K562 (cell line): ENCODE data around the gene ZNF236. TPM values are rescaled to one million over a fixed set of nuclear protein-coding genes. Genes with fewer than 3 reads are reported as not detected.
A peak's percentile ranks its signal among the peaks of the same experiment; 100 is the strongest.

Experiments
- ATAC-seq: fragments of 200-7000 bp; cut with Tn5 transposase; 3 replicates; pipeline ENCODE4 v1.9.1; 2020; ENCODE audit warnings: moderate library complexity
- BruUV-seq: library from RNA; stranded (reverse); fragments of 400-500 nt; replicated peaks from 2 replicates; lab custom pipeline; 2021; lab: Mats Ljungman, UMichigan
- CTCF ChIA-PET: fragments of 300-600 bp; formaldehyde crosslinking; extraction: SDS; loops from one replicate; lab custom pipeline; 2021; ENCODE audit warnings: low intra/inter-chr PET ratio; lab: Yijun Ruan, JAX
- POLR2A ChIA-PET: fragments of 300-600, 350-650 bp; sonication (Branson Sonifier 250); formaldehyde crosslinking; extraction: SDS; loops from one replicate; lab custom pipeline; 2021; ENCODE audit warnings: antibody characterized with exemption, inconsistent platforms; lab: Yijun Ruan, JAX
- DNase-seq, 4 experiments: peaks; one replicate each; pipeline versions ENCODE4 v3.0.0 to v3.0.0-alpha.2; 2011 to 2018; ENCODE audit warnings: low spot score in 3 of 4, mixed read lengths in 3 of 4; ENCODE audit errors: extremely low read depth in 1 of 4
- FAIRE-seq: peaks from 2 replicates; lab custom pipeline; 2011; peaks lifted over from hg19 to GRCh38; lab: Jason Lieb, UNC
- H2AFZ ChIP-seq: 2 replicates; pipeline ENCODE4 v1.6.0; 2011; ENCODE audit warnings: low read depth, low read length, control low read depth, inconsistent platforms
- H3K27ac ChIP-seq: fragments of 200-600 bp; 3 replicates; pipeline ENCODE4 v1.8.0; 2011; ENCODE audit warnings: low read depth, mild to moderate bottlenecking, control low read depth, inconsistent platforms, low read length, moderate library complexity, mixed read lengths; ENCODE audit errors: extremely low read depth
- H3K27me3 ChIP-seq, 2 experiments: fragments of 300-600 bp in 1 of 2; 2 replicates in 1 of 2; 3 replicates in 1 of 2; pipeline versions ENCODE4 v1.6.0 to v1.8.0; 2011; ENCODE audit warnings: inconsistent platforms in 2 of 2, low read length in 2 of 2, mild to moderate bottlenecking in 1 of 2, mixed read lengths in 1 of 2, moderate library complexity in 1 of 2; ENCODE audit not compliant: control insufficient read depth in 2 of 2, insufficient read depth in 2 of 2
- H3K36me3 ChIP-seq: fragments of 300-600 bp; 3 replicates; pipeline ENCODE4 v1.8.0; 2011; ENCODE audit warnings: mild to moderate bottlenecking, low read length, inconsistent platforms; ENCODE audit not compliant: control insufficient read depth, insufficient read depth
- H3K4me1 ChIP-seq, 2 experiments: fragments of 200-600 bp in 1 of 2; replicated peaks in 1 of 2; 2 replicates in 1 of 2; 3 replicates in 1 of 2; pipeline versions ENCODE4 v1.5.1 to v1.8.0; 2011; ENCODE audit warnings: inconsistent platforms in 2 of 2, low read length in 2 of 2, mild to moderate bottlenecking in 1 of 2, mixed read lengths in 1 of 2, moderate library complexity in 1 of 2; ENCODE audit not compliant: control insufficient read depth in 2 of 2, insufficient read depth in 2 of 2
- H3K4me2 ChIP-seq: 2 replicates; pipeline ENCODE4 v1.6.1; 2011; ENCODE audit warnings: low read length, control low read depth, inconsistent platforms, mixed read lengths; ENCODE audit not compliant: insufficient read depth
- H3K4me3 ChIP-seq: fragments of 200-600 bp; sonication (generic), shearing (Covaris generic); 2 replicates; pipeline ENCODE4 v1.5.1; 2016; ENCODE audit warnings: control low read depth, inconsistent platforms
- H3K79me2 ChIP-seq: fragments of 200-600 bp; 3 replicates; pipeline ENCODE4 v1.8.0; 2011; ENCODE audit warnings: low read length, inconsistent platforms; ENCODE audit not compliant: control insufficient read depth, insufficient read depth
- H3K9ac ChIP-seq, 2 experiments: 2 replicates each; pipeline versions ENCODE4 v1.6.0 to v1.6.1; 2011; ENCODE audit warnings: low read depth in 2 of 2, low read length in 2 of 2, control low read depth in 1 of 2, inconsistent platforms in 1 of 2, mild to moderate bottlenecking in 1 of 2, mixed read lengths in 1 of 2; ENCODE audit not compliant: insufficient read depth in 1 of 2
- H3K9me1 ChIP-seq: one replicate; pipeline ENCODE4 v1.6.0; 2011; ENCODE audit warnings: inconsistent platforms, mild to moderate bottlenecking, low read length, moderate library complexity; ENCODE audit not compliant: control insufficient read depth, insufficient read depth
- H3K9me3 ChIP-seq: replicated peaks from 2 replicates; pipeline ENCODE4 v1.5.1; 2011; ENCODE audit warnings: low read depth, low read length, inconsistent platforms; ENCODE audit not compliant: control insufficient read depth, insufficient read depth
- H4K20me1 ChIP-seq: replicated peaks from 2 replicates; pipeline ENCODE4 v1.6.1; 2011; ENCODE audit warnings: low read length, inconsistent platforms, mixed read lengths; ENCODE audit not compliant: control insufficient read depth, insufficient read depth
- BCOR ChIP-seq: fragments of 450-650 bp; IDR thresholded peaks from 2 replicates; pipeline ENCODE4 v1.6.1; 2016
- CBX2 ChIP-seq: fragments of 200-600 bp; sonication (generic); IDR thresholded peaks from one replicate; pipeline ENCODE4 v1.6.1; 2012; ENCODE audit warnings: mild to moderate bottlenecking, low read length, inconsistent platforms; ENCODE audit not compliant: insufficient read depth, poor library complexity, severe bottlenecking
- CSDE1 ChIP-seq, 2 experiments: fragments of 450-650 bp; IDR thresholded peaks; 2 replicates each; pipeline ENCODE4 v1.6.1; 2016; ENCODE audit warnings: mild to moderate bottlenecking in 1 of 2
- CTBP1 ChIP-seq: fragments of 450-650 bp; IDR thresholded peaks from 2 replicates; pipeline ENCODE4 v1.6.1; 2016; ENCODE audit warnings: borderline replicate concordance
- E2F3 ChIP-seq: fragments of 250-450 bp; sonication (Bioruptor Pico); IDR thresholded peaks from 2 replicates; pipeline ENCODE4 v1.4.0; 2020; ENCODE audit warnings: mild to moderate bottlenecking
- EWSR1 ChIP-seq: fragments of 450-650 bp; IDR thresholded peaks from 2 replicates; pipeline ENCODE4 v1.6.1; 2018; ENCODE audit warnings: borderline replicate concordance, mild to moderate bottlenecking, low read depth, moderate library complexity; ENCODE audit not compliant: partially characterized antibody
- KDM1A ChIP-seq, 2 experiments: fragments of 450-650 bp; IDR thresholded peaks; 2 replicates each; pipeline ENCODE4 v1.6.1; 2016; ENCODE audit warnings: mild to moderate bottlenecking in 2 of 2
- KDM5B ChIP-seq: fragments of 200-600 bp; sonication (generic); IDR thresholded peaks from 2 replicates; pipeline ENCODE4 v1.6.1; 2012; ENCODE audit warnings: low read depth, mild to moderate bottlenecking, moderate library complexity, low read length, control low read depth, inconsistent platforms; ENCODE audit not compliant: insufficient replicate concordance
- MAZ ChIP-seq, 2 experiments: fragments of 450-650 bp in 1 of 2; sonication (generic) in 1 of 2; formaldehyde crosslinking; IDR thresholded peaks in 1 of 2; conservative IDR thresholded peaks in 1 of 2; 2 replicates each; pipeline versions ENCODE4 v1.4.0 to v1.5.0; 2020; ENCODE audit warnings: mild to moderate bottlenecking in 1 of 2, missing genetic modification reagents in 1 of 2
- MCM3 ChIP-seq: fragments of 450-650 bp; IDR thresholded peaks from 2 replicates; pipeline ENCODE4 v1.6.1; 2016
- NONO ChIP-seq, 2 experiments: fragments of 200-400 bp in 1 of 2; fragments of 450-650 bp in 1 of 2; formaldehyde crosslinking in 1 of 2; IDR thresholded peaks; 2 replicates each; pipeline ENCODE4 v1.6.1; 2017; ENCODE audit warnings: low read depth in 2 of 2, mild to moderate bottlenecking in 2 of 2, moderate library complexity in 2 of 2, low read length in 1 of 2
- POLR2G ChIP-seq: fragments of 200-400 bp; formaldehyde crosslinking; IDR thresholded peaks from 2 replicates; pipeline ENCODE4 v1.6.1; 2017; ENCODE audit warnings: low read depth, mild to moderate bottlenecking, antibody characterized with exemption, low read length, moderate library complexity
- RBFOX2 ChIP-seq: fragments of 200-400 bp; formaldehyde crosslinking; IDR thresholded peaks from 2 replicates; pipeline ENCODE4 v1.6.1; 2017; ENCODE audit warnings: low read depth, mild to moderate bottlenecking, low read length, moderate library complexity
- RBM22 ChIP-seq: fragments of 200-400 bp; formaldehyde crosslinking; IDR thresholded peaks from 2 replicates; pipeline ENCODE4 v1.6.1; 2018; ENCODE audit warnings: low read length, low read depth; ENCODE audit not compliant: poor library complexity, severe bottlenecking
- SNIP1 ChIP-seq: fragments of 450-650 bp; IDR thresholded peaks from 2 replicates; pipeline ENCODE4 v1.7.1; 2017; ENCODE audit warnings: low read depth, mild to moderate bottlenecking
- SOX6 ChIP-seq: fragments of 450-650 bp; IDR thresholded peaks from 2 replicates; pipeline ENCODE4 v1.6.1; 2014; ENCODE audit warnings: mild to moderate bottlenecking
- SRF ChIP-seq, 2 experiments: fragments of 250-450, 450-650 bp in 1 of 2; sonication (Bioruptor Pico) in 1 of 2; sonication (generic) in 1 of 2; formaldehyde crosslinking; IDR thresholded peaks; 2 replicates each; pipeline versions ENCODE4 v1.5.0 to v1.5.1; 2020 to 2022; ENCODE audit warnings: mild to moderate bottlenecking in 1 of 2, missing genetic modification reagents in 1 of 2
- STAT5A ChIP-seq: IDR thresholded peaks from 2 replicates; pipeline ENCODE4 v1.6.1; 2012; ENCODE audit warnings: low read length, inconsistent platforms, borderline replicate concordance
- ZBTB1 ChIP-seq: sonication (generic); formaldehyde crosslinking; IDR thresholded peaks from 2 replicates; pipeline ENCODE4 v1.8.1; 2023; ENCODE audit warnings: missing genetic modification reagents, low read depth, mild to moderate bottlenecking, borderline replicate concordance
- ZFP36 ChIP-seq: fragments of 150-350 bp; IDR thresholded peaks from 2 replicates; pipeline ENCODE4 v1.6.1; 2018; ENCODE audit warnings: low read length, low read depth; ENCODE audit not compliant: partially characterized antibody
- ZKSCAN1 ChIP-seq: fragments of 150-350 bp; IDR thresholded peaks from 2 replicates; pipeline ENCODE4 v1.6.1; 2016; ENCODE audit warnings: low read depth, low read length
- ZKSCAN8 ChIP-seq: fragments of 200-800 bp; sonication (Bioruptor generic); IDR thresholded peaks from 2 replicates; pipeline ENCODE4 v1.6.1; 2016; ENCODE audit warnings: missing genetic modification characterization, missing compliant biosample characterization
- ZNF175 ChIP-seq: fragments of 200-800 bp; sonication (Bioruptor generic); IDR thresholded peaks from 2 replicates; pipeline ENCODE4 v1.6.1; 2016; ENCODE audit warnings: low read depth, mild to moderate bottlenecking, missing genetic modification characterization, missing compliant biosample characterization
- WGBS: fragments of 100-300 bp; shearing (Covaris generic); methylation state at CpG from one replicate; pipeline ENCODE4 v1.1.6; 2016; ENCODE audit warnings: low coverage, mixed read lengths; ENCODE audit not compliant: insufficient coverage; ENCODE audit errors: missing lambda C conversion rate; 5-methylcytosine and 5-hydroxymethylcytosine counted together
- in situ Hi-C: fragments of 300-500 bp; cut with MboI; formaldehyde crosslinking; loops from 4 replicates; pipeline ENCODE4 v1.15.0; 2018; ENCODE audit warnings: inconsistent platforms, mixed read lengths
- intact Hi-C: fragments of 100-400 bp; cut with micrococcal nuclease; formaldehyde crosslinking; loops from 2 replicates; pipeline ENCODE4 v1.14.2; 2022
- polyA plus RNA-seq, 8 experiments: library from polyadenylated mRNA; depleted of rRNA in 4 of 8; stranded (reverse) in 5 of 8; unstranded in 3 of 8; fragments of >200 nt; fragmentation: Nextera tagmentation in 2 of 8; fragmentation: Illumina TruSeq in 1 of 8; extraction: Ambion mirVana in 2 of 8; extraction: Trizol in 1 of 8; gene quantifications; 2 replicates each; pipeline versions ENCODE4 v1.2.1 to v1.2.3, GENCODE V29; 2011 to 2014; ENCODE audit warnings: inconsistent platforms in 1 of 8, missing spikeins in 1 of 8
- total RNA-seq, 7 experiments: library from RNA; depleted of rRNA in 6 of 7; stranded (reverse); fragments of >200 nt in 6 of 7; fragmentation: Illumina TruSeq in 2 of 7; extraction: Trizol in 2 of 7; gene quantifications; 2 replicates each; pipeline versions ENCODE4 v1.2.1 to v1.2.3, GENCODE V29; 2011 to 2021; ENCODE audit warnings: low replicate concordance in 1 of 7
- TF ChIP-seq, protein P1 (sequence below): fragments of 450-650 bp; formaldehyde crosslinking; IDR thresholded peaks from 2 replicates; pipeline ENCODE4 v1.4.0; 2020; ENCODE audit warnings: mild to moderate bottlenecking, moderate library complexity

ZNF236 gene
- total and polyA plus RNA-seq, 9 of the 15 experiments (the other 6 are each of a cell fraction or from before 2014, with no cell fraction given) = 0.35 to 8.7 (median 3.4) TPM

- DNase-seq (no peak), ATAC-seq (peak; percentile 3; the same call in 2 of the 3 replicates), FAIRE-seq (no peak)
- Histone ChIP-seq H3K79me2 (peaks cover 62% of the 10 kb centered on the region), H3K9me3 (no peaks in the 10 kb centered on the region), H3K27me3 (no peaks in the 10 kb centered on the region), H3K4me3 (peak overlapping the region; percentile 67), H4K20me1 (no peaks in the 10 kb centered on the region), H3K9me1 (no peaks in the 10 kb centered on the region), H3K4me1 (peaks cover 12 to 22% of the 10 kb centered on the region in 2 experiments; a peak in 4 of 5 replicates), H3K27ac (peak overlapping the region; percentile 80), H2AFZ (peak overlapping the region; percentile 87), H3K9ac (peak overlapping the region; percentile 85 to 96), H3K36me3 (no peaks in the 10 kb centered on the region), H3K4me2 (peak overlapping the region; percentile 90)
- ChIA-PET POLR2A (interaction anchor here (0.5 to 1.6 kb wide), 2 partner anchors 15 to 43 kb away, joined by 3 to 6 read pairs; no protein-coding TSS in a partner anchor), CTCF (interaction anchor here (0.8 kb wide), 1 partner anchor 52 kb away, joined by 3 read pairs; no protein-coding TSS in a partner anchor)
- no TSS peak for BruUV-seq
- intact Hi-C loops = no loop called here
- WGBS = 2% methylated on average over 7 of the region's 26 CpGs
- in situ Hi-C loops = no loop called here
- no peak for TF ChIP-seq NONO (IDR thresholded peaks at IDR 0.05; ENCODE audit: low read depth in 2 of 2, low read length in 1 of 2)
- no peak for TF ChIP-seq STAT5A
- TF ChIP-seq, protein P1, sequence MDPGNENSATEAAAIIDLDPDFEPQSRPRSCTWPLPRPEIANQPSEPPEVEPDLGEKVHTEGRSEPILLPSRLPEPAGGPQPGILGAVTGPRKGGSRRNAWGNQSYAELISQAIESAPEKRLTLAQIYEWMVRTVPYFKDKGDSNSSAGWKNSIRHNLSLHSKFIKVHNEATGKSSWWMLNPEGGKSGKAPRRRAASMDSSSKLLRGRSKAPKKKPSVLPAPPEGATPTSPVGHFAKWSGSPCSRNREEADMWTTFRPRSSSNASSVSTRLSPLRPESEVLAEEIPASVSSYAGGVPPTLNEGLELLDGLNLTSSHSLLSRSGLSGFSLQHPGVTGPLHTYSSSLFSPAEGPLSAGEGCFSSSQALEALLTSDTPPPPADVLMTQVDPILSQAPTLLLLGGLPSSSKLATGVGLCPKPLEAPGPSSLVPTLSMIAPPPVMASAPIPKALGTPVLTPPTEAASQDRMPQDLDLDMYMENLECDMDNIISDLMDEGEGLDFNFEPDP (CRISPR knock-in tag) = no peak
- peak in 1 of 2 experiments; percentile 39; a peak in 1 of 4 replicates for TF ChIP-seq KDM1A (IDR thresholded peaks at IDR 0.05)
- TF ChIP-seq RBFOX2 = peak; percentile 62; the same call in 1 of the 2 replicates
- TF ChIP-seq MCM3 = no peak
- peak; percentile 55 for TF ChIP-seq POLR2G
- no peak for TF ChIP-seq SRF (CRISPR knock-in tag; IDR thresholded peaks at IDR 0.05)
- peak in 1 of 2 experiments; percentile 13; a peak in 1 of 4 replicates for TF ChIP-seq MAZ (CRISPR knock-in tag; conservative IDR thresholded peaks at IDR 0.05 in 1 of 2, IDR thresholded peaks at IDR 0.05 in 1 of 2)
- peak; percentile 100 for TF ChIP-seq ZKSCAN8 (CRISPR knock-in tag)
- no peak for TF ChIP-seq ZBTB1 (CRISPR knock-in tag)
- TF ChIP-seq EWSR1 = no peak
- TF ChIP-seq RBM22 = no peak
- TF ChIP-seq SNIP1 = no peak
- no peak for TF ChIP-seq CSDE1 (IDR thresholded peaks at IDR 0.05)
- no peak for TF ChIP-seq E2F3
- TF ChIP-seq ZFP36 = peak; percentile 40
- no peak for TF ChIP-seq SOX6
- no peak for TF ChIP-seq ZNF175 (CRISPR knock-in tag)
- TF ChIP-seq BCOR = peak; percentile 66
- TF ChIP-seq KDM5B = peak; percentile 37
- no peak for TF ChIP-seq CBX2
- peak; percentile 63; the same call in 1 of the 2 replicates for TF ChIP-seq ZKSCAN1
- TF ChIP-seq CTBP1 = no peak
Measured at GRCh38 chr18:76823161-76823538, 793 bp downstream of the ZNF236 start.
